Memory B cell (primary cell): Measurements from ENCODE around the gene KLHL33.

Source experiments
- ATAC-seq: fragments of 150-1000 bp; cut with Tn5 transposase; 2 replicates; pipeline ENCODE4 v1.10.0; 2021; ENCODE audit warnings: low read depth, mild to moderate bottlenecking, moderate library complexity
- DNase-seq, 2 donors: peaks; one replicate each; pipeline ENCODE4 v3.0.0; 2022; ENCODE audit warnings: low spot score in 2 of 2
- H3K27ac Mint-ChIP-seq: one replicate; pipeline ENCODE4 v1.8.0; 2022; ENCODE audit warnings: mild to moderate bottlenecking, moderate library complexity, mixed read lengths
- H3K27me3 Mint-ChIP-seq: one replicate; pipeline ENCODE4 v1.8.0; 2022; ENCODE audit warnings: mixed read lengths
- H3K36me3 Mint-ChIP-seq: one replicate; pipeline ENCODE4 v1.8.0; 2022; ENCODE audit warnings: mild to moderate bottlenecking, mixed read lengths
- H3K4me1 Mint-ChIP-seq: one replicate; pipeline ENCODE4 v1.8.0; 2022; ENCODE audit warnings: mixed read lengths
- H3K4me3 Mint-ChIP-seq: one replicate; pipeline ENCODE4 v1.8.0; 2022; ENCODE audit warnings: mild to moderate bottlenecking, moderate library complexity, mixed read lengths
- H3K9me3 Mint-ChIP-seq: one replicate; pipeline ENCODE4 v1.8.0; 2022; ENCODE audit warnings: mixed read lengths

KLHL33 gene

GRCh38 chr14:20435582-20436362, at the start of gene KLHL33:
TSS of gene KLHL33 (minus strand) at chr14:20436166. CDS start at chr14:20435811, 355 bp downstream.
- Mint-ChIP-seq H3K27me3 (no peaks in the 10 kb centered on the region), H3K27ac (no peak within 1 kb of the TSS), H3K9me3 (no peaks in the 10 kb centered on the region), H3K4me1 (peaks cover 25% of the 10 kb centered on the region), H3K4me3 (no peak within 1 kb of the TSS), H3K36me3 (no peaks in the 10 kb centered on the region)
- ATAC-seq (no peak), DNase-seq (no peak)

GRCh38 chr14:20482382-20482781, 46.4 kb upstream of the KLHL33 start:
- ATAC-seq (no peak), DNase-seq (no peak)
- Mint-ChIP-seq H3K27ac (no peak overlapping the region), H3K9me3 (no peaks in the 10 kb centered on the region), H3K4me1 (peaks cover 13% of the 10 kb centered on the region), H3K36me3 (peaks cover 4% of the 10 kb centered on the region), H3K4me3 (no peak overlapping the region), H3K27me3 (no peaks in the 10 kb centered on the region)

- Mint-ChIP-seq H3K27me3 (no peaks in the 10 kb centered on the region), H3K36me3 (peaks cover 29% of the 10 kb centered on the region)
Measured at GRCh38 chr14:20478894-20479293, 42.9 kb upstream of the KLHL33 start.

GRCh38 chr14:20477211-20477876, 41.4 kb upstream of the KLHL33 start:
- no peaks in the 10 kb centered on the region for H3K9me3 Mint-ChIP-seq
- peak; percentile 89 for ATAC-seq
- peak overlapping the region; percentile 41 for H3K4me3 Mint-ChIP-seq
- H3K36me3 Mint-ChIP-seq = peaks cover 36% of the 10 kb centered on the region
- peaks cover 18% of the 10 kb centered on the region for H3K4me1 Mint-ChIP-seq
- peak overlapping the region; percentile 15 for H3K27ac Mint-ChIP-seq
- DNase-seq = no peak
- no peaks in the 10 kb centered on the region for H3K27me3 Mint-ChIP-seq

More at GRCh38 chr14:20478894-20479293, 42.9 kb upstream of the KLHL33 start:
- no peak for ATAC-seq
- peaks cover 13% of the 10 kb centered on the region for H3K4me1 Mint-ChIP-seq
- DNase-seq = no peak
- H3K27ac Mint-ChIP-seq = no peak overlapping the region
- no peak overlapping the region for H3K4me3 Mint-ChIP-seq
- H3K9me3 Mint-ChIP-seq = no peaks in the 10 kb centered on the region

GRCh38 chr14:20476776-20477175, 40.8 kb upstream of the KLHL33 start:
- H3K4me1 Mint-ChIP-seq = peaks cover 24% of the 10 kb centered on the region
- peak overlapping the region; percentile 41 for H3K4me3 Mint-ChIP-seq
- peak overlapping the region; percentile 15 for H3K27ac Mint-ChIP-seq
- no peaks in the 10 kb centered on the region for H3K27me3 Mint-ChIP-seq
- no peak for DNase-seq
- no peak for ATAC-seq
- H3K36me3 Mint-ChIP-seq = peaks cover 38% of the 10 kb centered on the region
- no peaks in the 10 kb centered on the region for H3K9me3 Mint-ChIP-seq

GRCh38 chr14:20472536-20473169, 36.7 kb upstream of the KLHL33 start:
- Mint-ChIP-seq H3K4me1 (peaks cover 40% of the 10 kb centered on the region), H3K4me3 (no peak overlapping the region), H3K27me3 (no peaks in the 10 kb centered on the region), H3K9me3 (no peaks in the 10 kb centered on the region), H3K27ac (peak overlapping the region; percentile 56), H3K36me3 (peaks cover 36% of the 10 kb centered on the region)
- DNase-seq = no peak
- ATAC-seq = no peak

GRCh38 chr14:20470603-20470901, 34.6 kb upstream of the KLHL33 start:
- Mint-ChIP-seq H3K27me3 (no peaks in the 10 kb centered on the region), H3K9me3 (no peaks in the 10 kb centered on the region), H3K27ac (peak overlapping the region; percentile 95), H3K36me3 (peaks cover 24% of the 10 kb centered on the region), H3K4me3 (peak overlapping the region; percentile 96), H3K4me1 (peaks cover 29% of the 10 kb centered on the region)
- DNase-seq = no peak
- ATAC-seq = no peak

- Mint-ChIP-seq H3K27me3 (no peaks in the 10 kb centered on the region), H3K36me3 (peaks cover 20% of the 10 kb centered on the region), H3K9me3 (no peaks in the 10 kb centered on the region), H3K4me3 (peak overlapping the region; percentile 96), H3K27ac (peak overlapping the region; percentile 95), H3K4me1 (peaks cover 29% of the 10 kb centered on the region)
- DNase-seq (peak; percentile 16 to 42), ATAC-seq (peak; percentile 36)
Measured at GRCh38 chr14:20469890-20470602, 34.1 kb upstream of the KLHL33 start.

GRCh38 chr14:20469242-20469889, 33.4 kb upstream of the KLHL33 start, which contains the start of gene PNP:
TSS of gene PNP (plus strand) at chr14:20469406. CDS start at chr14:20469525, 119 bp downstream.
- ATAC-seq = peak; percentile 93
- H3K36me3 Mint-ChIP-seq = peaks cover 13% of the 10 kb centered on the region
- peak within 1 kb of the TSS; percentile 96 for H3K4me3 Mint-ChIP-seq

GRCh38 chr14:20468764-20469241, 32.8 kb upstream of the KLHL33 start:
- DNase-seq = no peak
- Mint-ChIP-seq H3K27ac (peak overlapping the region; percentile 95), H3K36me3 (peaks cover 8% of the 10 kb centered on the region), H3K4me3 (peak overlapping the region; percentile 96), H3K9me3 (no peaks in the 10 kb centered on the region), H3K4me1 (peaks cover 32% of the 10 kb centered on the region), H3K27me3 (no peaks in the 10 kb centered on the region)
- ATAC-seq = no peak

More at GRCh38 chr14:20469242-20469889, 33.4 kb upstream of the KLHL33 start, which contains the start of gene PNP:
- Mint-ChIP-seq H3K4me1 (peaks cover 31% of the 10 kb centered on the region), H3K27me3 (no peaks in the 10 kb centered on the region), H3K9me3 (no peaks in the 10 kb centered on the region), H3K27ac (peak within 1 kb of the TSS; percentile 95)
- DNase-seq = peak; percentile 80 to 83

- Mint-ChIP-seq H3K9me3 (no peaks in the 10 kb centered on the region), H3K4me1 (peaks cover 19% of the 10 kb centered on the region), H3K36me3 (peaks cover 11% of the 10 kb centered on the region), H3K4me3 (peak within 1 kb of the TSS; percentile 91), H3K27ac (peak within 1 kb of the TSS; percentile 98), H3K27me3 (no peaks in the 10 kb centered on the region)
- peak; percentile 95 to 98 for DNase-seq
- ATAC-seq = peak; percentile 72
Measured at GRCh38 chr14:20461225-20462141, 25.5 kb upstream of the KLHL33 start, which contains the start of gene PIP4P1. TSS of gene PIP4P1 (minus strand) at chr14:20461434. CDS start at chr14:20461325, 109 bp downstream.

- Mint-ChIP-seq H3K9me3 (no peaks in the 10 kb centered on the region), H3K36me3 (peaks cover 11% of the 10 kb centered on the region), H3K4me3 (peak overlapping the region; percentile 91), H3K4me1 (peaks cover 19% of the 10 kb centered on the region), H3K27ac (peak overlapping the region; percentile 98), H3K27me3 (no peaks in the 10 kb centered on the region)
- ATAC-seq = peak; percentile 58
- peak; percentile 85 to 92 for DNase-seq
Measured at GRCh38 chr14:20460458-20461224, 24.7 kb upstream of the KLHL33 start.
